ENCODE results near the gene DUSP22.
A peak's percentile ranks its signal among the peaks of the same experiment; 100 is the strongest.

The DUSP22 gene

DNA sequence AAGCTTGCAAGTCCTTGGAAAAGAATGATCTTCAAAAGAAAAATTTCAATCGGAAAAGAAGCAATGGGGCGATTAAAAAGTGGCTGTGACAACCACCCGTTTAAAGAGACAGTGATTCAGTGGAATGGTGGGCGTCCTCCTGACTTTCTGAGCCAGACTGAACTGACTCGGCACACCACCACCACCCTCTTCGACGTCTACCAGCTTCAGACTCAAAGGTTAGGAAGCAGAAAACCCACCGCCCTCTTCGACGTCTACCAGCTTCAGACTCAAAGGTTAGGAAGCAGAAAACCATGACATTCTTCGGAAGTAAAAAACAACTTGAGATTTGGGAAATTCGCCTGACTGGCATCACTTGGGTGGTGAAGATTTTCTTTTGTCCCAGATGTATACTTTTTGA, 71.0 kb downstream of the DUSP22 start:
- TF ChIP-seq, protein P1, sequence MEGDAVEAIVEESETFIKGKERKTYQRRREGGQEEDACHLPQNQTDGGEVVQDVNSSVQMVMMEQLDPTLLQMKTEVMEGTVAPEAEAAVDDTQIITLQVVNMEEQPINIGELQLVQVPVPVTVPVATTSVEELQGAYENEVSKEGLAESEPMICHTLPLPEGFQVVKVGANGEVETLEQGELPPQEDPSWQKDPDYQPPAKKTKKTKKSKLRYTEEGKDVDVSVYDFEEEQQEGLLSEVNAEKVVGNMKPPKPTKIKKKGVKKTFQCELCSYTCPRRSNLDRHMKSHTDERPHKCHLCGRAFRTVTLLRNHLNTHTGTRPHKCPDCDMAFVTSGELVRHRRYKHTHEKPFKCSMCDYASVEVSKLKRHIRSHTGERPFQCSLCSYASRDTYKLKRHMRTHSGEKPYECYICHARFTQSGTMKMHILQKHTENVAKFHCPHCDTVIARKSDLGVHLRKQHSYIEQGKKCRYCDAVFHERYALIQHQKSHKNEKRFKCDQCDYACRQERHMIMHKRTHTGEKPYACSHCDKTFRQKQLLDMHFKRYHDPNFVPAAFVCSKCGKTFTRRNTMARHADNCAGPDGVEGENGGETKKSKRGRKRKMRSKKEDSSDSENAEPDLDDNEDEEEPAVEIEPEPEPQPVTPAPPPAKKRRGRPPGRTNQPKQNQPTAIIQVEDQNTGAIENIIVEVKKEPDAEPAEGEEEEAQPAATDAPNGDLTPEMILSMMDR (IDR thresholded peaks at IDR 0.05; ENCODE audit: insufficient read depth, low read depth, low read length, missing control alignments): no peak
- DNase-seq (ENCODE audit: low read depth): no peak
- H3K4me3 ChIP-seq (ENCODE audit: low read depth, low read length): no peak overlapping the region

DNA sequence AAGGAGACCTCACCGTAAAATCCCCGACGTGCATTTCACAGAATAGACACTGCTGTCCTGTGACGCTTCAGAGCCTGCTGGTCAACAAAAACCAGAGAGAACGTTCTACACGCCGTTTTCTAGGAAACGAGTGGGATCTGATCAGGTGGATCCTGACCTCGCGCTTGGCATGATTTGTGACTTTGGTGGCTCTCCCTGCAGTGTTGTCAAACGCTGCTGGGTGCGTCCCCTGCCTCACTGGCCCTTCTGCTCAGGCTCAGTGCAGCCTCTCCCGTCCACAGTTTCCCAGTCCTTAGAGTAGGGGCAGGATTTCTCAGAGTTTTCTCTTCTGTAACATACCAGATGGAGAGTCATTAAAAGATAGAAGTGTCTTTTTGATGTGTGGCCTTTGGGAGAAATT, 71.6 kb downstream of the DUSP22 start:
- TF ChIP-seq, protein P1 (IDR thresholded peaks at IDR 0.05; ENCODE audit: insufficient read depth, low read depth, low read length, missing control alignments): no peak
- no peak overlapping the region for H3K4me3 ChIP-seq (ENCODE audit: low read depth, low read length)
- DNase-seq (ENCODE audit: low read depth): no peak

DNA sequence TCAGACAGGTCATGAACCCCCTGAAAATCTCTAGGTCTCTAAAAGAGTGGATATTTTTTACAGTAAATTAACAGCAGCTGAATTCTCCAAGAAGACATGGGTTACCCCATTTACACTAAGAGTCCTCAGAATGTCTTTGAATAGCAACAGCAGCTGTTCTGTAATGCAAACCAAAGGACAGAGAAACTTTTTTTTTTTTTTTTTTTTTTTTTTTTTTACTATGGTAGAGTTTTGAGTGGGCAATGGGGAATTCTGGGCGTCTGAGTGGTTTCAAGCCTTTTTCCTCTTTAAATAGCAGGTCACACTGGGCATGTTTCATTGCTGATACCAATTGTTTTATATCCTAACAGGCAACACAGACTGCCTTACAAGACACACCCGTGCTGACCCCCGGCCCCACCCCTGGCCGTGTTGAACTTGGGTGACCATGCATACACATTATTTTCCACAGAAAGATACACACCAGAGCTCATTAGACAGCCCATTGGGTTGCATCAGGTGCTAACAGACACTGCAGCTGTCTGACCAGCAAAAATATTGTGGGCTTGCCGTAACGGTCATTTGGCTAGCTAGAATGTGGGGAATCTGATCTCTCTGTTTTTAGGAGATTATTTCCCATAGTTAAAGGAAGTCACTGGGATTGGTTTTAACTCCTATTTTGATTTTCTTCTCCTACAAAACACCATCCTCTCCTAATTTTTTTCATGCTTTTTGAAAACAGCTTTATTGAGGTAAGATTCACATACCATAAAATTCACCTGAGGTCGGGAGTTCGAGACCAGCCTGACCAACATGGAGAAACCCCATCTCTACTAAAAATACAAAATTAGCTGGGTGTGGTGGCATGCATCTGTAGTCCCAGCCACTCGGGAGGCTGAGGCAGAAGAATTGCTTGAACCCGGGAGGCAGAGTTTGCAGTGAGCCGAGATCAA, 72.6 kb downstream of the DUSP22 start:
- peak; percentile 77 for DNase-seq (ENCODE audit: low read depth)
- TF ChIP-seq, protein P1 (IDR thresholded peaks at IDR 0.05; ENCODE audit: insufficient read depth, low read depth, low read length, missing control alignments): no peak
- H3K4me3 ChIP-seq (ENCODE audit: low read depth, low read length): no peak overlapping the region

DNA sequence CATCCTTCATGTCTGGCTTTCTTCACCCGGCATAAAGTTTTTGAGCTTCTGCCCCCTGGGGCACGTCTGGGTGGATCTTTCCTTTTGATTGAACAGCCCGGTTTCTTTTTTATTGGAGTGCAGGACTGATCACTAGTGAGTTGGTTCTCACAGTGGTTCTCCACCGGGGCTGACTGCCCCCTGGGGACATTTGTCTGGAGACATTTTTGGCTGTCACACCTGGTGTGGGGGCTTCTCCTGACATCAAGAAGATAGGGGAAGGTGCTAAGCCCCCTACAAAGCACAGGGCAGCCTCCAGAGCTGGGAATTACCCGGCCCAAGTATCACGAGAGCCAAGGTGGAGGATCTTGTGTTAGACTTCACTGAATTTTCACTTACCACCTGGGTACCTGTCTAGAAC, 73.5 kb downstream of the DUSP22 start:
- no peak for DNase-seq (ENCODE audit: low read depth)
- TF ChIP-seq, protein P1 (IDR thresholded peaks at IDR 0.05; ENCODE audit: insufficient read depth, low read depth, low read length, missing control alignments): no peak
- no peak overlapping the region for H3K4me3 ChIP-seq (ENCODE audit: low read depth, low read length)

DNA sequence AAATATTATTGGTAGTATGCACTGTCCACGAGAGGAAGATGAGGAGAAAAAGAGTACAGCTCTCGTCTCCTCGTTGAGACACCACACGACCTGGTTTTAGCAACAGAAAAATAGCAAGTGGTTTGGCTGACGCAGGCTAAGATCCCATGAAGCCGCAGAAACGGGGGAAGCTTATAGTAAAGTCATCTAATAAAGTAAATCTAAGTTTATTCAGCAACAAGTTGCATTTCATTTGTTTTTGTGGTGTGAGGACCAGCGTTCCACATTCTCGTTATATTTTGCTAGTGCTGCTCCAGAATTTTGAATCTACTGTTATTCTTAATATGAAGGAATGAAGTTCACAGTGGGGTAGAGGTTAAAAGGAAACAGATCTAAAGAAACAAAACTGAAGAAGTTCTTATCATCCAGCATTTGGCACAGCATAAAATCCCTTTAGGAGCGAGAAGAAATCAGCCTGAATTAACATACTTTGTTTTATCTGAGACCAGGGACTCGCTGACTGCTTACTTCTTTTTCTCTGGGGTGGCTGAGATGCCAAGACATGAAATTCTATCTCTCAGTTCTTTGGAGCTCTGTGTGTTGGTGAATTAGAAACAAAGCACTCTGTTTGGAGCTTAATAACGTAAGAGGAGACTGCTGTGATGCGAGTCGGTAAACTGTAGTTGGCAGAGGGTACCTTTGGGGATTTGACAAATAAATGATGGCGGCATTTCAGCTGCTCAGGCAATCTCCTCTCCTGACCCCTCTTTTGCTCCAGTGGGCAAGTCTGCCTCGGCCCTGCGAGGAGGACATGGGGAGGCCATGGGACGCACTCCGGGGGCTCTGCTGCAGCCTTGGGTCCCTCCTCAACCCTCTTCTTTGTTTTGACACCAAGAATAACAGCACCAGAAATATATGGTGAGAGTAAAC, 74.4 kb downstream of the DUSP22 start:
- no peak overlapping the region for H3K4me3 ChIP-seq (ENCODE audit: low read depth, low read length)
- TF ChIP-seq, protein P1 (IDR thresholded peaks at IDR 0.05; ENCODE audit: insufficient read depth, low read depth, low read length, missing control alignments): no peak
- no peak for DNase-seq (ENCODE audit: low read depth)

DNA sequence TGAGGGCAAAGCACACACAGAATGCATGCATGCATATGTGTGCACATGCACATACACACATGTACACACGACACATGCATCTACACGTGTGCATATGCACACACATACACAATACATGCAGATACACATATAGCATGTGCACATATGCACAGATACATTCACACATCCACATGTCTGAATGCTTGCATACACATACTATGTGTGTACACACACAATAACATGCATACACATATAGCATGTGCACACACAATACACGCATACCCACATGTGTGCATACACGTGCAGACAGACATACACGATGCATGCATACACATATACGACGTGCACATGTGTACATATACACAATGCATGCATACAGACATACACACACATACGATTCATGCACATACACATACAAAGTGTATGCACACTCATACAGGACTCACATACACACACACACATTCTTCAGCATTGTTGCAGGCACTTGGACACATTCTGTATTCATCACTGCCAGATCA, 75.1 kb downstream of the DUSP22 start:
- TF ChIP-seq, protein P1 (IDR thresholded peaks at IDR 0.05; ENCODE audit: insufficient read depth, low read depth, low read length, missing control alignments): no peak
- no peak for DNase-seq (ENCODE audit: low read depth)
- no peak overlapping the region for H3K4me3 ChIP-seq (ENCODE audit: low read depth, low read length)
